Nephron (organoid): ENCODE data around the gene DDOST.

ENCODE experiments used
- H3K27ac Mint-ChIP-seq, 3 experiments: 2 replicates each; pipeline ENCODE4 v1.8.0; 2020; ENCODE audit warnings: mixed read lengths in 3 of 3, mild to moderate bottlenecking in 2 of 3, moderate library complexity in 1 of 3
- H3K27me3 Mint-ChIP-seq: 2 replicates; pipeline ENCODE4 v1.8.0; 2021; ENCODE audit warnings: low read depth, mild to moderate bottlenecking, moderate library complexity, mixed read lengths
- H3K36me3 Mint-ChIP-seq: 2 replicates; pipeline ENCODE4 v1.8.0; 2020; ENCODE audit warnings: low read depth, mixed read lengths
- H3K4me1 Mint-ChIP-seq: 2 replicates; pipeline ENCODE4 v1.8.0; 2020; ENCODE audit warnings: mixed read lengths
- H3K4me3 Mint-ChIP-seq, 3 experiments: 2 replicates each; pipeline ENCODE4 v1.8.0; 2020; ENCODE audit warnings: mild to moderate bottlenecking in 3 of 3, mixed read lengths in 3 of 3, moderate library complexity in 2 of 3
- H3K9me3 Mint-ChIP-seq: 2 replicates; pipeline ENCODE4 v1.8.0; 2020; ENCODE audit warnings: mixed read lengths
- TF ChIP-seq, protein P1 (sequence below), 3 experiments: fragments of 200-600 bp; sonication (generic); IDR thresholded peaks; one replicate each; pipeline ENCODE4 v1.5.0; 2021; ENCODE audit warnings: antibody characterized with exemption in 3 of 3; ENCODE audit not compliant: unreplicated experiment in 3 of 3

Gene DDOST

DNA sequence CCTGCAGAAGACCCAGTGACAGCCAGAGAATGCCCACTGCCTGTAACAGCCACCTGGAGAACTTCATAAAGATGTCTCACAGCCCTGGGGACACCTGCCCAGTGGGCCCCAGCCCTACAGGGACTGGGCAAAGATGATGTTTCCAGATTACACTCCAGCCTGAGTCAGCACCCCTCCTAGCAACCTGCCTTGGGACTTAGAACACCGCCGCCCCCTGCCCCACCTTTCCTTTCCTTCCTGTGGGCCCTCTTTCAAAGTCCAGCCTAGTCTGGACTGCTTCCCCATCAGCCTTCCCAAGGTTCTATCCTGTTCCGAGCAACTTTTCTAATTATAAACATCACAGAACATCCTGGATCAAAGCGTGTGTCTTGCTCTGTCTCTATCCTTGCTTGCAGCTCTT lies 42.6 kb downstream of the DDOST start:
- no peak overlapping the region for H3K27ac Mint-ChIP-seq
- no peak overlapping the region for H3K4me3 Mint-ChIP-seq
- peaks cover 16% of the 10 kb centered on the region for H3K4me1 Mint-ChIP-seq
- TF ChIP-seq, protein P1, sequence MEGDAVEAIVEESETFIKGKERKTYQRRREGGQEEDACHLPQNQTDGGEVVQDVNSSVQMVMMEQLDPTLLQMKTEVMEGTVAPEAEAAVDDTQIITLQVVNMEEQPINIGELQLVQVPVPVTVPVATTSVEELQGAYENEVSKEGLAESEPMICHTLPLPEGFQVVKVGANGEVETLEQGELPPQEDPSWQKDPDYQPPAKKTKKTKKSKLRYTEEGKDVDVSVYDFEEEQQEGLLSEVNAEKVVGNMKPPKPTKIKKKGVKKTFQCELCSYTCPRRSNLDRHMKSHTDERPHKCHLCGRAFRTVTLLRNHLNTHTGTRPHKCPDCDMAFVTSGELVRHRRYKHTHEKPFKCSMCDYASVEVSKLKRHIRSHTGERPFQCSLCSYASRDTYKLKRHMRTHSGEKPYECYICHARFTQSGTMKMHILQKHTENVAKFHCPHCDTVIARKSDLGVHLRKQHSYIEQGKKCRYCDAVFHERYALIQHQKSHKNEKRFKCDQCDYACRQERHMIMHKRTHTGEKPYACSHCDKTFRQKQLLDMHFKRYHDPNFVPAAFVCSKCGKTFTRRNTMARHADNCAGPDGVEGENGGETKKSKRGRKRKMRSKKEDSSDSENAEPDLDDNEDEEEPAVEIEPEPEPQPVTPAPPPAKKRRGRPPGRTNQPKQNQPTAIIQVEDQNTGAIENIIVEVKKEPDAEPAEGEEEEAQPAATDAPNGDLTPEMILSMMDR (IDR thresholded peaks at IDR 0.05; ENCODE audit: unreplicated experiment in 3 of 3): no peak
- no peaks in the 10 kb centered on the region for H3K9me3 Mint-ChIP-seq
- peaks cover 3% of the 10 kb centered on the region for H3K27me3 Mint-ChIP-seq
- H3K36me3 Mint-ChIP-seq: no peaks in the 10 kb centered on the region

DNA sequence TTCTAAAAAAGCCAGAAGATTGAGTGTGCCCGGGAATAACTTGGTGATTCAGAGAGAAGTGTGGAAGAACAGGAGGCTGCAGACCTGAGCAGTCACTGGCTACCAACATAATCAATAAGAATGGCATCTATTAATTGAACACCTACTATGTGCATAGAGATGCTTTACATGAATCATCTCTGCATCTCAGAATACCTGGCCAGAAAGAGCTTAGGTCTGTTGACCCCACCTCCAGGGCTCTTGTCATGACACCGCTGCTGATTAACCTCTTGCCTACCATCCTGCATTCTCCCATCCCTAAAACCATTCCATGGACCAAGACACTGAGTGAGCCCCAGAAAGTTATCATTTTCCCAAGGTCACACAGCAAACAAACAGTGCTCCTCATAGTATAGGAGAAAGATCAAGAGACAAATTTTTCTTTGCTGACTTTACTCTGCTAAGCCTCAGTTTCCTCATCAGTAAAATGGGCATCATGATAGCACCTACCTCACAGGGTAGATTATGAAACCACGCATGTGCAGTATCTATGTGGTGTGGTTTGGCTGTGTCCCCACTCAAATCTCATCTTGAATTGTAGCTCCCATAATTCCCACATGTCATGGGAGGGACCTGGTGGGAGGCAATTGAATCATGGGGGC lies 44.2 kb downstream of the DDOST start:
- peak overlapping the region in 1 of 3 experiments; percentile 29 for H3K27ac Mint-ChIP-seq
- peaks cover 19% of the 10 kb centered on the region for H3K4me1 Mint-ChIP-seq
- H3K4me3 Mint-ChIP-seq: no peak overlapping the region
- no peaks in the 10 kb centered on the region for H3K36me3 Mint-ChIP-seq
- H3K9me3 Mint-ChIP-seq: no peaks in the 10 kb centered on the region
- peaks cover 3% of the 10 kb centered on the region for H3K27me3 Mint-ChIP-seq
- TF ChIP-seq, protein P1 (IDR thresholded peaks at IDR 0.05; ENCODE audit: unreplicated experiment in 3 of 3): no peak

DNA sequence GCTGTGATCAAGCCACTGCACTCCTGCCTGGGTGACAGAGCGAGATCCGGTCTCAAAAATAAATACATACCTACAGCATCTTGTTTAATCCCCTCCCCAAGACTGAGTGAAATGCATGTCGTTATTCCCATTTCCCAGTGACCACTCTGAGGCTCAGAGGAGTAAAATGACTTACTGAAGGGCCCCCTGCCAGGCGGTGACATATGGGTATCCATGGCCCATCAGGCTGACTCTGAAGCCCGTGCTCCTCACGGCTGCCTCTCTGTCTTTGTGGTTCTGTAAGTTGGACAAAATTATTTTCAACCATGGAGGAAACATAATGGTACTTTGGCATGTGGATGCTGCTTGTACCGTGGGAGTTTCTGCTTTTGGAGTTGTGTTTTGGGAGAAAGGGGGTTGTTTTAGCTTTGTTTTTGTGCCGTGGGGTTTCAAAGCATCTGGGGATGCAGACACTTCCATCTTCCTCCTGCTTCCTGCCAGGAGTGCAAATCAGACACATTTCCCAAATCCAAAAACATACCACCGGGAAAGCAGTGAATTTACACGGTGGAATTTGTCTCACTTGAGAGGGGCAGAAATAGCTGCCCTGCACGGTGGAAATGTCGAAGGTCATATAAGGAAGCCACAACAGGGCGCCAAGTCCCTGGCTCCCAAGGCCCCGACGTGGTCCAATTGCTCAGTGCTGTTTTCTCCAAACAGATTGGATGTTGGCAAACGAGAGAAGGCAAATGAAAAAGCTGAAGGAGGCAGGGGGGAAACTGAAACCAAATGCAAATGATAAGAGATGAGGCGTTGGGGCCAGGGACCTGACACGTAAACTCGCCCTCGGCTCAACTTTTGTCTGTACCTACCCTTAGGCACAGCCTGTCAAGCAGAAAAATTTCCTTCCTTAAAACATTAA lies 45.0 kb downstream of the DDOST start:
- Mint-ChIP-seq H3K36me3 (no peaks in the 10 kb centered on the region), H3K27ac (peak overlapping the region in 1 of 3 experiments; percentile 29), H3K4me3 (no peak overlapping the region), H3K4me1 (peaks cover 19% of the 10 kb centered on the region), H3K9me3 (no peaks in the 10 kb centered on the region), H3K27me3 (peaks cover 3% of the 10 kb centered on the region)
- TF ChIP-seq, protein P1 (IDR thresholded peaks at IDR 0.05; ENCODE audit: unreplicated experiment in 3 of 3): no peak

DNA sequence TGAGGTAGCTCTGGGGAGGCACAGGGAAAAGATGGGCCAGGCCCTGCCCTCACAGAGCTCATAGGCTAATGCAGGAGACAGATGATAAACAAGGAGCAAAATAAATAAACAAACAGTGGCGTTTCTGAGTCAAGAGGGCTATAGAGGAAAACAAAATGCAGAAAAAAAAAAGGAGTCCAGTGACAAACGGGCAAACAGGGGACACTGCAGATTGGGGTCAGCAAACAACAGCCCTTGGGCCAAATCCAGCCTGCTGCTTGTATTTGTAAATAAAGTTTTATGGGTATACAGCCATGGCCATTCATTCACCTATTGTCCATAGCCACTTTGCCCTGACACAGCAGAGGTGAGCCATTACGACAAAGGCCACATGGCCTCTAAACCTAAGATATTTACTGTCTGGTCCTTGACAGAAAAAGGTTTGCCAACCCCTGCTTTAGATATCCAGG lies 47.0 kb downstream of the DDOST start:
- Mint-ChIP-seq H3K4me3 (no peak overlapping the region), H3K27ac (peak overlapping the region; percentile 40 to 82 (median 63)), H3K27me3 (peaks cover 9% of the 10 kb centered on the region), H3K4me1 (peaks cover 27% of the 10 kb centered on the region), H3K36me3 (no peaks in the 10 kb centered on the region), H3K9me3 (no peaks in the 10 kb centered on the region)
- TF ChIP-seq, protein P1 (IDR thresholded peaks at IDR 0.05; ENCODE audit: unreplicated experiment in 3 of 3): no peak

DNA sequence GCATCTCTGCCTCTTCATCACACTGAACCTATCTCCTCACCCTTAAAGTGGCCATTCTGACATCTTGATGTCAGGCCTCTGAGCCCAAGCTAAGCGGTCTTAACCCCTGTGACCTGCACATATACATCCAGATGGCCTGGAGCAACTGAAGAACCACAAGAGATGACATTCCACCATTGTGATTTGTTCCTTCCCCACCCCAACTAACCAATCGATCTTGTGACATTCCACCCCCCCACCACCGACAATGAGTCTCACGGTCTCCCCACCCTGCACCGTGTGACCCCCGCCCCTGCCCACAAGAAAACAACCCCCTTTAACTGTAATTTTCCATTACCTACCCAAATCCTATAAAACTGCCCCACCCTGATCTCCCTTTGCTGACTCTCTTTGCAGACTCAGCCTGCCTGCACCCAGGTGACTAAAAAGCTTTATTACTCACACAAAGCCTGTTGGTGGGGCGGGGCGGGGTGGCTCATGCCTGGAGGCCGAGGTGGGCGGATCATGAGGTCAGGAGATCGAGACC lies 48.9 kb downstream of the DDOST start:
- TF ChIP-seq, protein P1 (IDR thresholded peaks at IDR 0.05; ENCODE audit: unreplicated experiment in 3 of 3): no peak
- Mint-ChIP-seq H3K27me3 (peaks cover 9% of the 10 kb centered on the region), H3K4me3 (no peak overlapping the region), H3K36me3 (no peaks in the 10 kb centered on the region), H3K4me1 (peaks cover 32% of the 10 kb centered on the region), H3K9me3 (no peaks in the 10 kb centered on the region), H3K27ac (peak overlapping the region in 2 of 3 experiments; percentile 30 to 46)
